Mucosa of descending colon (tissue), 3 donors: ENCODE data around the gene DNAJB8. TPM values are rescaled to one million over a fixed set of nuclear protein-coding genes. Genes with fewer than 3 reads are reported as not detected.

Source experiments
- ATAC-seq: fragments of 200-7000 bp; cut with Tn5 transposase; one replicate; pipeline ENCODE4 v1.9.1; 2020; ENCODE audit warnings: mild to moderate bottlenecking, moderate library complexity
- DNase-seq, 3 donors: peaks; one replicate each; pipeline ENCODE4 v3.0.0-alpha.2; 2020
- H3K36me3 ChIP-seq: fragments of 200-600 bp; one replicate; pipeline ENCODE4 v1.8.0; 2021; ENCODE audit warnings: low read depth, mild to moderate bottlenecking
- H3K4me1 ChIP-seq: fragments of 200-600 bp; one replicate; pipeline ENCODE4 v1.8.0; 2021; ENCODE audit warnings: low read depth, mild to moderate bottlenecking
- H3K4me3 ChIP-seq: fragments of 200-600 bp; one replicate; pipeline ENCODE4 v1.8.0; 2021; ENCODE audit warnings: mild to moderate bottlenecking
- H3K9me3 ChIP-seq: fragments of 200-600 bp; one replicate; pipeline ENCODE4 v1.8.0; 2021; ENCODE audit warnings: mild to moderate bottlenecking
- CTCF ChIP-seq: fragments of 200-600 bp; IDR thresholded peaks from one replicate; pipeline ENCODE4 v1.8.0; 2022; ENCODE audit warnings: antibody characterized with exemption, mild to moderate bottlenecking
- intact Hi-C, 2 donors: fragments of 100-400 bp; cut with DNase I in 1 of 2; cut with micrococcal nuclease in 1 of 2; formaldehyde crosslinking; loops; one replicate each; pipeline versions ENCODE4 v1.11.0 to v1.11.1; 2022; cut with DNase I, micrococcal nuclease
- total RNA-seq, 3 donors: library from RNA; stranded (reverse); fragmentation: NEBNext Ultra II Directional in 2 of 3; extraction: Animal tissue kit (Norgen Biotek cat#: 25700) in 2 of 3; gene quantifications; one replicate each; pipeline versions ENCODE4 v1.2.1 to v1.2.4, GENCODE V29; 2021 to 2023
- donor health status: DM: no; HTN: no; CAD: no; lungs with moderate emphysema.
- donor health status: DM: no; HTN: no; CAD: no.
- donor health status: DM: no; HTN: yes; CAD: no.

DNAJB8 gene
- total RNA-seq, 3 donors from 2014 or later = not detected

- Histone ChIP-seq H3K36me3 (no peaks in the 10 kb centered on the region), H3K4me3 (no peak overlapping the region), H3K9me3 (no peaks in the 10 kb centered on the region), H3K4me1 (no peaks in the 10 kb centered on the region)
- DNase-seq = no peak
- intact Hi-C loops = no loop called here
- no peak for ATAC-seq
- no peak for TF ChIP-seq CTCF
These were observed 5.0 kb downstream of the DNAJB8 start for GRCh38 chr3:128461731-128462130.

GRCh38 chr3:128459461-128459820 lies 7.2 kb downstream of the DNAJB8 start:
- intact Hi-C loops = no loop called here
- no peaks in the 10 kb centered on the region for H3K36me3 ChIP-seq
- no peaks in the 10 kb centered on the region for H3K4me1 ChIP-seq
- no peaks in the 10 kb centered on the region for H3K9me3 ChIP-seq
- ATAC-seq (no peak), DNase-seq (peak in 1 of 3 donors; percentile 11)
- H3K4me3 ChIP-seq = no peak overlapping the region
- no peak for TF ChIP-seq CTCF

DNA sequence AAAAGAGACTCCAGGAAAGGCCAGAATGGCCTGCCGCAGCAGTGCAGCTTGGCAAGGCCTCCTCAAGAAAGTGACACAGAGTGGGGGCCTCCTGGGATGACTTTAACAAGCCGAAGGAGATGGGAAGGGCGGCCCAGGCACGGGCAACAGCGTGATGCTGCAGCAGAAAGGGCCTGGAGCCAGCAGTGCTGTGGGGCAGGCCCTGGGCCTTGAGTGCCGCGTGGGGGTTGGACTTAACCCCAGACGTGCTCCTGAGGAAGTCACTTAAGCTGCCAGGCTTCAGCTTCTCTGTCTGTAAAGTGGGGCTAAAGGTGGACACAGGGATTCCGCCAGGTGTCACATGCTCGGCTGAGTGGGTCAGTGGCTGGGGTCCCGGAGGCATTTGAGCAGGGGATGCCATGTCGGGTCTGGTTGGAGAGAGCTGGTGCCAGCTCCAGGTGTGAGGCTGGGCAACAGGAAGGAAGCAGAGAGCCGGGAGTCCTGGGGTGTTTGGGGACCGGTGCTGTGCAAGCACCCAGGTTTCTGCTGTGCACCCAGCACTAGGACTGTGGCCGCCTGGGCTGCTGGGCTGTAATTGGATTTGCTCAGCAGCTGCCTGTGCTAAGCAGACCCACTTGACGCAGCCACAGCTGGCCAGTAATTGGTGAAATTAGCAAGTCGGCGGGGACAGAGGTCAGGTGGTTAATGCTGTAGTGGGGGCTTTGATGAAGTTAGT lies 7.8 kb downstream of the DNAJB8 start:
- TF ChIP-seq CTCF = no peak
- intact Hi-C loops = no loop called here
- H3K9me3 ChIP-seq = no peaks in the 10 kb centered on the region
- ATAC-seq (no peak), DNase-seq (peak in 1 of 3 donors; percentile 21)
- H3K36me3 ChIP-seq = no peaks in the 10 kb centered on the region
- no peaks in the 10 kb centered on the region for H3K4me1 ChIP-seq
- H3K4me3 ChIP-seq = no peak overlapping the region

GRCh38 chr3:128457937-128458336 lies 8.8 kb downstream of the DNAJB8 start:
- H3K4me1 ChIP-seq = no peaks in the 10 kb centered on the region
- no peak for TF ChIP-seq CTCF
- intact Hi-C loops = no loop called here
- H3K36me3 ChIP-seq = no peaks in the 10 kb centered on the region
- H3K9me3 ChIP-seq = no peaks in the 10 kb centered on the region
- H3K4me3 ChIP-seq = no peak overlapping the region
- DNase-seq (peak in 1 of 3 donors; percentile 32), ATAC-seq (no peak)

- H3K9me3 ChIP-seq = no peaks in the 10 kb centered on the region
- intact Hi-C loops = no loop called here
- TF ChIP-seq CTCF = no peak
- ATAC-seq (no peak), DNase-seq (peak in 1 of 3 donors; percentile 32)
- H3K36me3 ChIP-seq = no peaks in the 10 kb centered on the region
- H3K4me1 ChIP-seq = no peaks in the 10 kb centered on the region
- no peak overlapping the region for H3K4me3 ChIP-seq
These were observed 9.6 kb downstream of the DNAJB8 start for GRCh38 chr3:128456776-128457715.
